HFF-Myc (cell line): Measurements from ENCODE around the gene MKI67.

Experiments used
- DNase-seq: peaks from one replicate; pipeline ENCODE4 v3.0.0-alpha.2; 2011; ENCODE audit warnings: low read depth; ENCODE audit errors: extremely low read depth
- H3K4me3 ChIP-seq: replicated peaks from 2 replicates; pipeline ENCODE4 v1.5.1; 2011; ENCODE audit warnings: low read depth, mild to moderate bottlenecking, control low read depth, low read length
- TF ChIP-seq, protein P1 (sequence below): IDR thresholded peaks from 2 replicates; pipeline ENCODE4 v1.5.1; 2012; ENCODE audit warnings: mild to moderate bottlenecking, low read depth, low read length, control low read depth; ENCODE audit errors: missing control alignments

MKI67 gene

GRCh38 chr10:128047351-128047750 lies 78.9 kb downstream of the MKI67 start:
- TF ChIP-seq, protein P1, sequence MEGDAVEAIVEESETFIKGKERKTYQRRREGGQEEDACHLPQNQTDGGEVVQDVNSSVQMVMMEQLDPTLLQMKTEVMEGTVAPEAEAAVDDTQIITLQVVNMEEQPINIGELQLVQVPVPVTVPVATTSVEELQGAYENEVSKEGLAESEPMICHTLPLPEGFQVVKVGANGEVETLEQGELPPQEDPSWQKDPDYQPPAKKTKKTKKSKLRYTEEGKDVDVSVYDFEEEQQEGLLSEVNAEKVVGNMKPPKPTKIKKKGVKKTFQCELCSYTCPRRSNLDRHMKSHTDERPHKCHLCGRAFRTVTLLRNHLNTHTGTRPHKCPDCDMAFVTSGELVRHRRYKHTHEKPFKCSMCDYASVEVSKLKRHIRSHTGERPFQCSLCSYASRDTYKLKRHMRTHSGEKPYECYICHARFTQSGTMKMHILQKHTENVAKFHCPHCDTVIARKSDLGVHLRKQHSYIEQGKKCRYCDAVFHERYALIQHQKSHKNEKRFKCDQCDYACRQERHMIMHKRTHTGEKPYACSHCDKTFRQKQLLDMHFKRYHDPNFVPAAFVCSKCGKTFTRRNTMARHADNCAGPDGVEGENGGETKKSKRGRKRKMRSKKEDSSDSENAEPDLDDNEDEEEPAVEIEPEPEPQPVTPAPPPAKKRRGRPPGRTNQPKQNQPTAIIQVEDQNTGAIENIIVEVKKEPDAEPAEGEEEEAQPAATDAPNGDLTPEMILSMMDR, result no peak
- no peak overlapping the region for H3K4me3 ChIP-seq
- no peak for DNase-seq

GRCh38 chr10:128046953-128047290 lies 79.3 kb downstream of the MKI67 start:
- TF ChIP-seq, protein P1, result no peak
- DNase-seq, result no peak
- no peak overlapping the region for H3K4me3 ChIP-seq
